ENCODE results near the gene UFD1.

UFD1 gene

DNA sequence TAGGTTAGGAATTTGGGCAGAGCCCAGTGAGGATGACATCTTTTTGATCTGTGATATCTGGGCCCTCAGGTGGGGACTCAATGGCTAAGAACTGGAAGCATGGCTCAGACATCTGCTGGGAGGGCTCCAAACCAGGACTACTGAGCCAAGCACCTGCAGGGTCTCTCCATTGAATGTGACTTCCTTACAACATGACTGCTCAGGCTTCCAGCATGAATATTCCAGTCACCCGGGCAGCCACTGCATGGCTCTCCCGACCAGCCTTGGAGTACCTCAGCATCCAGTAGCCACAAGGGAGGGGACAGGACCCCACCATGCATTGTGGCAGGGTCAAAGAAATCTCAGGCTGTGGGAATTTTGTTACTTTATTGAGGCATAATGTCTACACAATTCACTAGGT lies 9.3 kb upstream of the UFD1 start:
- TF ChIP-seq CTCF (IDR thresholded peaks at IDR 0.05), result no peak
- Histone ChIP-seq H3K27ac (no peak overlapping the region), H3K4me3 (no peak overlapping the region)
- no peak for DNase-seq (ENCODE audit: low spot score)

GRCh38 chr22:19483481-19484244 lies 4.7 kb upstream of the UFD1 start:
- peak overlapping the region in 1 of 2 donors; percentile 56 for H3K27ac ChIP-seq
- no peak overlapping the region for H3K4me3 ChIP-seq
- no peak for TF ChIP-seq CTCF (IDR thresholded peaks at IDR 0.05)
- no peak for DNase-seq (ENCODE audit: low spot score)

- Histone ChIP-seq H3K4me3 (no peak overlapping the region), H3K27ac (no peak overlapping the region)
- DNase-seq (ENCODE audit: low spot score), result no peak
- no peak for TF ChIP-seq CTCF (IDR thresholded peaks at IDR 0.05)
Measured at GRCh38 chr22:19482297-19482696, 3.3 kb upstream of the UFD1 start.

DNA sequence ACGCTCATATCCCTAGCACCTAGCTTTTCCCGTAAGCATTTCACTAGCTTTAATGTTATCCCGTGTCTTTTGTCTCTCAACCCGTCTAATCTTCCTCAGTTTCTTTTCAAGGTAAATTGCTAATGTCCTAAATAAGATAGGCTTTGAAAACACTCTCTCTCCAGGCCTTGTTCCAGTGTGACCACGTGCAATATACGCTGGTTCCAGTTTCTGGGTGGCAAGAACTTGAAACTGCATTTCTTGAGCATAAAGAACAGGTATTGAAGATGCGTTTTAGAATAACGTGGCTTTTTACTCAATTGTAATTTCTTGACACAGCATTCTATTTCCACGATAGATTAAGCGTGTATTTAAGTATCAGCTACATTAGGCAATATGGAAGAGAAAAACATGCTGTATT lies 1.8 kb upstream of the UFD1 start:
- no peak overlapping the region for H3K27ac ChIP-seq
- no peak for DNase-seq (ENCODE audit: low spot score)
- TF ChIP-seq CTCF (IDR thresholded peaks at IDR 0.05), result no peak
- H3K4me3 ChIP-seq, result no peak overlapping the region

GRCh38 chr22:19480173-19480568 lies 1.2 kb upstream of the UFD1 start:
- peak overlapping the region; percentile 99 for H3K4me3 ChIP-seq
- H3K27ac ChIP-seq, result no peak overlapping the region
- no peak for DNase-seq (ENCODE audit: low spot score)
- no peak for TF ChIP-seq CTCF (IDR thresholded peaks at IDR 0.05)

DNA sequence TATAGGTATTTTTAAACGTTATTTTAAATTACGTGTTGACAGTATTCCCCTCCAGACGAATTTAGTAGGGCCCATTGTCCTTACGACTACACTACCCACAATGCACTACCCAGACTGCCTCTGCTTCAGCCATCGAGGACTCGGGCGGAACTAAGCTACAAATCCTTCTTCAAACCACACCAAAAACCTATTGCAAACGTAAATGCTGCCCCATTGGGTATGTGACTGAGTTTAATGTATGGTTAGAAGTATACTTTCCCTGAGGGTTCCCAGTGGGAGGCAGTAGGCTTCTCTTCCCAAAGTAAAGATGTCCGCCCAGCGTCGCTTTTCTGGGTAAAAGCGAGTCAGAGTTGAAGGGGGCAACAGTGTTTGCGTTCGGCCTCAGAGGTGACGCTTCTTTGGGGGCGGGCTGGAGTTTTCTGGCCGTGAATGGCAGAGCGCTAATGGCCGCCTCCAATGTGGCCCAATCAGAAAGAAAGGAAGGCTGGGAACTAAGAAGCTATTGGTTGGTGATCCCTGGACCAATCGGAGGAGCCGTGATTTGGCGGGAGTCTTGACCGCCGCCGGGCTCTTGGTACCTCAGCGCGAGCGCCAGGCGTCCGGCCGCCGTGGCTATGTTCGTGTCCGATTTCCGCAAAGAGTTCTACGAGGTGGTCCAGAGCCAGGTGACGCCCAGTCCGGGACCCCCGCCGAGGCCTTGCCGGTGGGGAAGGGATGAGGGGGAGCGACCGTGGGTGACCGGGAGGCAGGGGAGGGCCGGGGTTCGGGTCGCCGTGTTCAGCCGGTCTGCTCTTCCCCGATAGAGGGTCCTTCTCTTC lies 571 bp upstream of the UFD1 start, which contains the start of gene CDC45:
CDC45 (plus strand) TSS at position 566 of the 818 bp plus-strand sequence; CDS start at position 615, 49 bp downstream.
- TF ChIP-seq CTCF (IDR thresholded peaks at IDR 0.05), result no peak
- DNase-seq (ENCODE audit: low spot score), result peak; percentile 97
- peak within 1 kb of the TSS; percentile 87 to 92 for H3K27ac ChIP-seq
- peak within 1 kb of the TSS; percentile 99 for H3K4me3 ChIP-seq
